DOHH2 (cell line): ENCODE data around the gene E2F3.

Source experiments
- EZH2phosphoT487 ChIP-seq: fragments of 200-600 bp; sonication (generic); IDR thresholded peaks from 2 replicates; pipeline ENCODE4 v1.6.1; 2017; ENCODE audit warnings: borderline replicate concordance, mild to moderate bottlenecking, antibody characterized with exemption, low read length, moderate library complexity, mixed read lengths
- TF ChIP-seq, protein P1 (sequence below): fragments of 200-600 bp; sonication (generic); IDR thresholded peaks from one replicate; pipeline ENCODE4 v1.5.1; 2014; ENCODE audit warnings: antibody characterized with exemption, mild to moderate bottlenecking, low read depth, low read length; ENCODE audit not compliant: poor library complexity, severe bottlenecking

DNA sequence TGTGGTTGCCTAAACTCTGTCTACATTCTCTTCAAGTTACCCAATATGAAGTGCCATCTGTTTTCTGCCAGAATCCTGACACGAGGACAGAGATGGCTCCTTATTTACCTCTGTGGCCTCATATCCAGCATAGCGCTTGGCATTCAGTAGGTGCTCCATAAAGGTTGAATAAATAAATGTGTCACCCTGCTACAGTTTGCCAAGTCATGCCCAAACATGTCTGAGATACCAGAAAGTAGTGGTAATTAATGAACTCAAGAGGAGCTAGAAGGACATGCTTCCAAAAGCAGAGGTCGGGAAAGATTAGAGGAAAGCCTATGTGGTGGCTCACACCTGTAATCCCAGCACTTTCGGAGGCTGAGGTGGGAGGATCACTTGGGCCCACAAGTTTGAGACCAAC, 30.9 kb upstream of the E2F3 start:
- TF ChIP-seq, protein P1, sequence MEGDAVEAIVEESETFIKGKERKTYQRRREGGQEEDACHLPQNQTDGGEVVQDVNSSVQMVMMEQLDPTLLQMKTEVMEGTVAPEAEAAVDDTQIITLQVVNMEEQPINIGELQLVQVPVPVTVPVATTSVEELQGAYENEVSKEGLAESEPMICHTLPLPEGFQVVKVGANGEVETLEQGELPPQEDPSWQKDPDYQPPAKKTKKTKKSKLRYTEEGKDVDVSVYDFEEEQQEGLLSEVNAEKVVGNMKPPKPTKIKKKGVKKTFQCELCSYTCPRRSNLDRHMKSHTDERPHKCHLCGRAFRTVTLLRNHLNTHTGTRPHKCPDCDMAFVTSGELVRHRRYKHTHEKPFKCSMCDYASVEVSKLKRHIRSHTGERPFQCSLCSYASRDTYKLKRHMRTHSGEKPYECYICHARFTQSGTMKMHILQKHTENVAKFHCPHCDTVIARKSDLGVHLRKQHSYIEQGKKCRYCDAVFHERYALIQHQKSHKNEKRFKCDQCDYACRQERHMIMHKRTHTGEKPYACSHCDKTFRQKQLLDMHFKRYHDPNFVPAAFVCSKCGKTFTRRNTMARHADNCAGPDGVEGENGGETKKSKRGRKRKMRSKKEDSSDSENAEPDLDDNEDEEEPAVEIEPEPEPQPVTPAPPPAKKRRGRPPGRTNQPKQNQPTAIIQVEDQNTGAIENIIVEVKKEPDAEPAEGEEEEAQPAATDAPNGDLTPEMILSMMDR = no peak
- no peak for TF ChIP-seq EZH2phosphoT487
